GM12878 (cell line): ENCODE results near the gene MICALL2. TPM values are rescaled to one million over a fixed set of nuclear protein-coding genes. Genes with fewer than 3 reads are reported as not detected.

Experiments used
- ATAC-seq: fragments of 200-7000 bp; cut with Tn5 transposase; 3 replicates; pipeline ENCODE4 v1.9.1; 2020; ENCODE audit warnings: mild to moderate bottlenecking, moderate library complexity
- BruUV-seq: library from RNA; stranded (reverse); fragments of 400-500 nt; replicated peaks from 2 replicates; lab custom pipeline; 2021; lab: Mats Ljungman, UMichigan
- CTCF ChIA-PET: fragments of 300-600 bp; sonication (Branson Sonifier 250); formaldehyde crosslinking; extraction: SDS; loops from one replicate; lab custom pipeline; 2021; ENCODE audit warnings: inconsistent platforms; lab: Yijun Ruan, JAX
- POLR2A ChIA-PET: fragments of 350-600 bp; formaldehyde crosslinking; extraction: SDS; loops from one replicate; lab custom pipeline; 2021; ENCODE audit warnings: inconsistent platforms; lab: Charles Lee
- RAD21 ChIA-PET: fragments of 300-600 bp; sonication (Branson Sonifier 250); formaldehyde crosslinking; loops from one replicate; lab custom pipeline; 2023; ENCODE audit warnings: antibody characterized with exemption; ENCODE audit not compliant: unreplicated experiment; lab: Charles Lee
- SMC1A ChIA-PET: fragments of 300-600 bp; sonication (Branson Sonifier 250); formaldehyde crosslinking; loops from one replicate; lab custom pipeline; 2023; ENCODE audit not compliant: unreplicated experiment, uncharacterized antibody; lab: Charles Lee
- DNase-seq: peaks from one replicate; pipeline ENCODE4 v3.0.0-alpha.2; 2011; ENCODE audit warnings: low read depth, low spot score
- FAIRE-seq: peaks from 3 replicates; lab custom pipeline; 2011; peaks lifted over from hg19 to GRCh38; lab: Jason Lieb, UNC
- H2AFZ ChIP-seq: 2 replicates; pipeline ENCODE4 v1.6.0; 2011; ENCODE audit warnings: low read depth, low read length, control low read depth; ENCODE audit not compliant: control insufficient read depth
- H3K27ac ChIP-seq: 2 replicates; pipeline ENCODE4 v1.5.1; 2011; ENCODE audit warnings: control low read depth; ENCODE audit not compliant: control insufficient read depth, insufficient read depth
- H3K27me3 ChIP-seq, 2 experiments: replicated peaks in 1 of 2; 2 replicates each; pipeline versions ENCODE4 v1.6.0 to v1.6.1; 2011; ENCODE audit warnings: low read length in 1 of 2; ENCODE audit not compliant: control insufficient read depth in 2 of 2, insufficient read depth in 2 of 2
- H3K36me3 ChIP-seq, 2 experiments: 2 replicates each; pipeline ENCODE4 v1.5.1; 2011; ENCODE audit warnings: low read length in 1 of 2; ENCODE audit not compliant: control insufficient read depth in 2 of 2, insufficient read depth in 2 of 2
- H3K4me1 ChIP-seq: 2 replicates; pipeline ENCODE4 v1.6.1; 2011; ENCODE audit warnings: mild to moderate bottlenecking, low read length, moderate library complexity, mixed read lengths; ENCODE audit not compliant: control insufficient read depth, insufficient read depth
- H3K4me2 ChIP-seq: 2 replicates; pipeline ENCODE4 v1.6.0; 2011; ENCODE audit warnings: control low read depth; ENCODE audit not compliant: control insufficient read depth, insufficient read depth
- H3K4me3 ChIP-seq: fragments of 200-600 bp; sonication (generic); 2 replicates; pipeline ENCODE4 v1.5.1; 2016
- H3K79me2 ChIP-seq: 2 replicates; pipeline ENCODE4 v1.6.0; 2011; ENCODE audit warnings: low read length; ENCODE audit not compliant: control insufficient read depth, insufficient read depth
- H3K9ac ChIP-seq: 2 replicates; pipeline ENCODE4 v1.8.0; 2011; ENCODE audit warnings: low read length, control low read depth, mixed read lengths; ENCODE audit not compliant: control insufficient read depth, insufficient read depth
- H3K9me3 ChIP-seq: replicated peaks from 3 replicates; pipeline ENCODE4 v1.5.1; 2011; ENCODE audit warnings: mild to moderate bottlenecking, low read length; ENCODE audit not compliant: control insufficient read depth, insufficient read depth
- H4K20me1 ChIP-seq: 2 replicates; pipeline ENCODE4 v1.6.0; 2011; ENCODE audit not compliant: control insufficient read depth, insufficient read depth
- FOXK2 ChIP-seq: fragments of 450-650 bp; IDR thresholded peaks from 2 replicates; pipeline ENCODE4 v1.6.1; 2017; ENCODE audit warnings: mild to moderate bottlenecking, moderate library complexity
- JUNB ChIP-seq: IDR thresholded peaks from 2 replicates; pipeline ENCODE4 v1.6.1; 2016; ENCODE audit warnings: antibody characterized with exemption, mild to moderate bottlenecking
- MEF2B ChIP-seq: fragments of 450-650 bp; IDR thresholded peaks from 2 replicates; pipeline ENCODE4 v1.6.1; 2018; ENCODE audit warnings: mild to moderate bottlenecking, moderate library complexity; ENCODE audit not compliant: partially characterized antibody, poor library complexity, severe bottlenecking
- MXI1 ChIP-seq: fragments of 150-350 bp; IDR thresholded peaks from 2 replicates; pipeline ENCODE4 v1.6.1; 2011; ENCODE audit warnings: low read depth, mild to moderate bottlenecking, inconsistent platforms, low read length, improper control_type of control experiment
- MYB ChIP-seq: fragments of 150-350 bp; IDR thresholded peaks from 2 replicates; pipeline ENCODE4 v1.6.1; 2014; ENCODE audit warnings: mild to moderate bottlenecking, low read depth, low read length, borderline replicate concordance
- NR2F1 ChIP-seq: fragments of 450-650 bp; conservative IDR thresholded peaks from 2 replicates; pipeline ENCODE4 v1.6.1; 2017; ENCODE audit warnings: mild to moderate bottlenecking
- POLR2AphosphoS2 ChIP-seq: IDR thresholded peaks from 2 replicates; pipeline ENCODE4 v1.6.1; 2011; ENCODE audit warnings: low read depth, mild to moderate bottlenecking, low read length, improper control_type of control experiment, moderate library complexity
- RAD51 ChIP-seq: fragments of 450-650 bp; IDR thresholded peaks from 2 replicates; pipeline ENCODE4 v1.6.1; 2016; ENCODE audit warnings: moderate library complexity, mild to moderate bottlenecking, inconsistent platforms
- RBBP5 ChIP-seq: fragments of 200-600 bp; sonication (generic); conservative IDR thresholded peaks from 2 replicates; pipeline ENCODE4 v1.6.1; 2016
- RCOR1 ChIP-seq: conservative IDR thresholded peaks from 2 replicates; pipeline ENCODE4 v1.6.1; 2012; ENCODE audit warnings: low read depth, low read length, improper control_type of control experiment
- RELA ChIP-seq: fragments of 450-650 bp; IDR thresholded peaks from 2 replicates; pipeline ENCODE4 v1.8.0; 2014; ENCODE audit warnings: borderline replicate concordance; ENCODE audit not compliant: partially characterized antibody
- TCF7 ChIP-seq: IDR thresholded peaks from 2 replicates; pipeline ENCODE4 v1.6.1; 2014; ENCODE audit warnings: antibody characterized with exemption, borderline replicate concordance
- WGBS: methylation state at CpG from one replicate; pipeline ENCODE4 v1.1.6; 2016; ENCODE audit warnings: low lambda C conversion rate; ENCODE audit not compliant: insufficient replicate concordance, insufficient coverage; ENCODE audit errors: missing lambda C conversion rate; 5-methylcytosine and 5-hydroxymethylcytosine counted together
- in situ Hi-C: fragments of 300-500 bp; cut with MboI; formaldehyde crosslinking; loops from 9 replicates; pipeline ENCODE4 v1.14.3; 2018; ENCODE audit warnings: mixed read lengths
- intact Hi-C: fragments of 100-400 bp; cut with micrococcal nuclease; formaldehyde crosslinking; loops from one replicate; pipeline ENCODE4 v1.14.2; 2022; ENCODE audit not compliant: unreplicated experiment
- polyA plus RNA-seq, 11 experiments: library from polyadenylated mRNA; depleted of rRNA in 4 of 11; unstranded in 6 of 11; stranded (reverse) in 5 of 11; fragments of >200 nt; fragmentation: Nextera tagmentation in 4 of 11; fragmentation: Illumina TruSeq in 1 of 11; extraction: Ambion mirVana in 4 of 11; extraction: Trizol in 1 of 11; gene quantifications; 1 replicate in 1 of 11; 2 replicates in 10 of 11; pipeline versions ENCODE4 v1.2.1 to v1.2.3, GENCODE V29; 2011 to 2016; ENCODE audit warnings: inconsistent platforms in 2 of 11, missing spikeins in 2 of 11, low read depth in 1 of 11
- total RNA-seq, 4 experiments: library from RNA; depleted of rRNA in 3 of 4; stranded (reverse); fragments of >200 nt in 3 of 4; fragmentation: Illumina TruSeq in 1 of 4; extraction: Trizol in 1 of 4; gene quantifications; 2 replicates each; pipeline versions ENCODE4 v1.2.1 to v1.2.3, GENCODE V29; 2013 to 2021
- TF ChIP-seq, protein P1 (sequence below), 3 experiments: IDR thresholded peaks in 2 of 3; conservative IDR thresholded peaks in 1 of 3; 2 replicates each; pipeline ENCODE4 v1.5.1; 2011; ENCODE audit warnings: low read depth in 3 of 3, low read length in 3 of 3, mild to moderate bottlenecking in 3 of 3, control low read depth in 2 of 3, moderate library complexity in 2 of 3, inconsistent platforms in 1 of 3, mixed read lengths in 1 of 3; ENCODE audit not compliant: control insufficient read depth in 2 of 3, insufficient read depth in 1 of 3; ENCODE audit errors: extremely low read depth in 1 of 3
- TF ChIP-seq, protein P2 (sequence below): IDR thresholded peaks from 2 replicates; pipeline ENCODE4 v1.6.1; 2011; ENCODE audit warnings: low read depth, low read length, improper control_type of control experiment, borderline replicate concordance
- TF ChIP-seq, protein P3 (sequence below): fragments of 450-650 bp; IDR thresholded peaks from 2 replicates; pipeline ENCODE4 v1.6.1; 2018; ENCODE audit warnings: borderline replicate concordance, mild to moderate bottlenecking; ENCODE audit not compliant: partially characterized antibody
- TF ChIP-seq, protein P4 (sequence below): fragments of 450-650 bp; conservative IDR thresholded peaks from 2 replicates; pipeline ENCODE4 v1.6.1; 2017; ENCODE audit warnings: mild to moderate bottlenecking, moderate library complexity

Gene MICALL2
- total and polyA plus RNA-seq, 10 of the 15 experiments (the other 5 are each of a cell fraction or from before 2014, with no cell fraction given) = 0.04 to 1.7 (median 0.83) TPM; not detected in 3

DNA sequence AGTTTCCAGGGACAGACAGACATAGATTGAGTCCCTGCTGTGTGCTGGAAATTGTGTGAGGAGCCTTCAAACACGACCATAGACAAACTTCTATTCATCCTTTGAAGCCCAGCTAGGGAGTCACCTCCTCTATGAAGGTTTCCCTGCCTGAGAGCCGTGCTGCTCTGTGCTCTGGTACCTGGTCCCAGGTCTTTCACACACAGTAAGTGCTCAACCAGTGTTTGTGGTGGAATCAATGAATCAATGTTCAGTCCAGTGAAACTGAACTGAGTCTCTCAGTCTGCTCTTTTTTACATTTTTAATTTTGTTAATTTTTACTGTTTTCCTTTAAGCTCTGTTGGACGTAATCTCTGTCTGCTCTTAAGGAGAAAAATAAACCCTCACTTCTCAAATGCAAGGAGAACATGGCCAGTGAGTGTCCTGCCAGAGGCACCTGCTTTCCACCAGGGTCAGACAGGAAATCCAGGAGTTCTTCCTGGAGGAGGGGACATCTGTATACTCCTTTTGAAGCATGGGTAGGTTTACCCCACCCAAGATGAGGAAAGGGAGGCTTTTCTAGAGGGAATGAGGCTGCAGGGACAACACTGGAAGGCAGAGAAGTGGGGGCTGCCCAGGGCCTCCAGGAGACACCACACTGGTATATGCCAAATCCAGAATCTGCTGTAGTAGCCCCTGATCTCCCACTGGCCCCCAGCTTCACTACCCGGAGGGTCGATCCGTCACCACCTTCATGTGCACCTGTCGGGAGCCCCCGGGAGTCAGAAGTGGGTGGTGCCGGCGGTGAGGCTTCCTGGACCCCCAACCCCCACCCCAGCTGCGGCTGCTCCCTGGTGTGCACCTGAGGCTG, 56.3 kb downstream of the MICALL2 start:
- CTCF ChIA-PET = interaction anchor here (0.7 kb wide), 1 partner anchor 226 kb away, joined by 3 read pairs; no protein-coding TSS in a partner anchor
- H3K27me3 ChIP-seq = peaks cover 0 to 3% of the 10 kb centered on the region in 2 experiments; a peak in 2 of 4 replicates
- DNase-seq = no peak
- no peak for TF ChIP-seq RBBP5
- no peak for TF ChIP-seq MYB
- TF ChIP-seq, protein P1, sequence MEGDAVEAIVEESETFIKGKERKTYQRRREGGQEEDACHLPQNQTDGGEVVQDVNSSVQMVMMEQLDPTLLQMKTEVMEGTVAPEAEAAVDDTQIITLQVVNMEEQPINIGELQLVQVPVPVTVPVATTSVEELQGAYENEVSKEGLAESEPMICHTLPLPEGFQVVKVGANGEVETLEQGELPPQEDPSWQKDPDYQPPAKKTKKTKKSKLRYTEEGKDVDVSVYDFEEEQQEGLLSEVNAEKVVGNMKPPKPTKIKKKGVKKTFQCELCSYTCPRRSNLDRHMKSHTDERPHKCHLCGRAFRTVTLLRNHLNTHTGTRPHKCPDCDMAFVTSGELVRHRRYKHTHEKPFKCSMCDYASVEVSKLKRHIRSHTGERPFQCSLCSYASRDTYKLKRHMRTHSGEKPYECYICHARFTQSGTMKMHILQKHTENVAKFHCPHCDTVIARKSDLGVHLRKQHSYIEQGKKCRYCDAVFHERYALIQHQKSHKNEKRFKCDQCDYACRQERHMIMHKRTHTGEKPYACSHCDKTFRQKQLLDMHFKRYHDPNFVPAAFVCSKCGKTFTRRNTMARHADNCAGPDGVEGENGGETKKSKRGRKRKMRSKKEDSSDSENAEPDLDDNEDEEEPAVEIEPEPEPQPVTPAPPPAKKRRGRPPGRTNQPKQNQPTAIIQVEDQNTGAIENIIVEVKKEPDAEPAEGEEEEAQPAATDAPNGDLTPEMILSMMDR (IDR thresholded peaks at IDR 0.05 in 2 of 3, conservative IDR thresholded peaks at IDR 0.05 in 1 of 3; ENCODE audit: control insufficient read depth in 2 of 3, extremely low read depth in 1 of 3, insufficient read depth in 1 of 3, low read depth in 3 of 3, low read length in 3 of 3) = no peak
- TF ChIP-seq MXI1 = no peak
- no peak for TF ChIP-seq TCF7
- TF ChIP-seq, protein P2, sequence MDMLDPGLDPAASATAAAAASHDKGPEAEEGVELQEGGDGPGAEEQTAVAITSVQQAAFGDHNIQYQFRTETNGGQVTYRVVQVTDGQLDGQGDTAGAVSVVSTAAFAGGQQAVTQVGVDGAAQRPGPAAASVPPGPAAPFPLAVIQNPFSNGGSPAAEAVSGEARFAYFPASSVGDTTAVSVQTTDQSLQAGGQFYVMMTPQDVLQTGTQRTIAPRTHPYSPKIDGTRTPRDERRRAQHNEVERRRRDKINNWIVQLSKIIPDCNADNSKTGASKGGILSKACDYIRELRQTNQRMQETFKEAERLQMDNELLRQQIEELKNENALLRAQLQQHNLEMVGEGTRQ = no peak
- TF ChIP-seq NR2F1 = no peak
- TF ChIP-seq MEF2B = no peak
- TF ChIP-seq, protein P3, sequence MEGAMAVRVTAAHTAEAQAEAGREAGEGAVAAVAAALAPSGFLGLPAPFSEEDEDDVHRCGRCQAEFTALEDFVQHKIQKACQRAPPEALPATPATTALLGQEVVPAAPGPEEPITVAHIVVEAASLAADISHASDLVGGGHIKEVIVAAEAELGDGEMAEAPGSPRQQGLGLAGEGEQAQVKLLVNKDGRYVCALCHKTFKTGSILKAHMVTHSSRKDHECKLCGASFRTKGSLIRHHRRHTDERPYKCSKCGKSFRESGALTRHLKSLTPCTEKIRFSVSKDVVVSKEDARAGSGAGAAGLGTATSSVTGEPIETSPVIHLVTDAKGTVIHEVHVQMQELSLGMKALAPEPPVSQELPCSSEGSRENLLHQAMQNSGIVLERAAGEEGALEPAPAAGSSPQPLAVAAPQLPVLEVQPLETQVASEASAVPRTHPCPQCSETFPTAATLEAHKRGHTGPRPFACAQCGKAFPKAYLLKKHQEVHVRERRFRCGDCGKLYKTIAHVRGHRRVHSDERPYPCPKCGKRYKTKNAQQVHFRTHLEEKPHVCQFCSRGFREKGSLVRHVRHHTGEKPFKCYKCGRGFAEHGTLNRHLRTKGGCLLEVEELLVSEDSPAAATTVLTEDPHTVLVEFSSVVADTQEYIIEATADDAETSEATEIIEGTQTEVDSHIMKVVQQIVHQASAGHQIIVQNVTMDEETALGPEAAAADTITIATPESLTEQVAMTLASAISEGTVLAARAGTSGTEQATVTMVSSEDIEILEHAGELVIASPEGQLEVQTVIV = no peak
- TF ChIP-seq JUNB = no peak
- no peak for TF ChIP-seq FOXK2
- TF ChIP-seq POLR2AphosphoS2 = no peak
- TF ChIP-seq RCOR1 = no peak
- TF ChIP-seq, protein P4, sequence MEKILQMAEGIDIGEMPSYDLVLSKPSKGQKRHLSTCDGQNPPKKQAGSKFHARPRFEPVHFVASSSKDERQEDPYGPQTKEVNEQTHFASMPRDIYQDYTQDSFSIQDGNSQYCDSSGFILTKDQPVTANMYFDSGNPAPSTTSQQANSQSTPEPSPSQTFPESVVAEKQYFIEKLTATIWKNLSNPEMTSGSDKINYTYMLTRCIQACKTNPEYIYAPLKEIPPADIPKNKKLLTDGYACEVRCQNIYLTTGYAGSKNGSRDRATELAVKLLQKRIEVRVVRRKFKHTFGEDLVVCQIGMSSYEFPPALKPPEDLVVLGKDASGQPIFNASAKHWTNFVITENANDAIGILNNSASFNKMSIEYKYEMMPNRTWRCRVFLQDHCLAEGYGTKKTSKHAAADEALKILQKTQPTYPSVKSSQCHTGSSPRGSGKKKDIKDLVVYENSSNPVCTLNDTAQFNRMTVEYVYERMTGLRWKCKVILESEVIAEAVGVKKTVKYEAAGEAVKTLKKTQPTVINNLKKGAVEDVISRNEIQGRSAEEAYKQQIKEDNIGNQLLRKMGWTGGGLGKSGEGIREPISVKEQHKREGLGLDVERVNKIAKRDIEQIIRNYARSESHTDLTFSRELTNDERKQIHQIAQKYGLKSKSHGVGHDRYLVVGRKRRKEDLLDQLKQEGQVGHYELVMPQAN = no peak
- no peak for TF ChIP-seq RAD51
- TF ChIP-seq RELA = no peak

More for the DNA sequence above, 56.3 kb downstream of the MICALL2 start:
- ChIA-PET SMC1A (no interaction called here), POLR2A (no interaction called here), RAD21 (no interaction called here)
- WGBS = 40% methylated on average over 11 of the region's 11 CpGs
- FAIRE-seq (no peak), ATAC-seq (no peak)
- no peaks in the 10 kb centered on the region for H3K4me1 ChIP-seq
- H2AFZ ChIP-seq = no peak overlapping the region
- H3K79me2 ChIP-seq = no peaks in the 10 kb centered on the region
- in situ Hi-C loops (no loop called here), intact Hi-C loops (no loop called here)
- H3K36me3 ChIP-seq = no peaks in the 10 kb centered on the region
- BruUV-seq = no TSS peak
- no peak overlapping the region for H3K27ac ChIP-seq
- H3K4me3 ChIP-seq = no peak overlapping the region
- no peak overlapping the region for H3K4me2 ChIP-seq
- no peaks in the 10 kb centered on the region for H4K20me1 ChIP-seq
- H3K9me3 ChIP-seq = no peaks in the 10 kb centered on the region; the same call in 2 of the 3 replicates
- H3K9ac ChIP-seq = no peak overlapping the region
